CD4-positive, alpha-beta T cell (primary cell): ENCODE data around the gene CA4. TPM values are rescaled to one million over a fixed set of nuclear protein-coding genes. Genes with fewer than 3 reads are reported as not detected.

Source experiments
- ATAC-seq: fragments of 200-7000 bp; cut with Tn5 transposase; one replicate; pipeline ENCODE4 v1.10.0; 2022; ENCODE audit warnings: mild to moderate bottlenecking; ENCODE audit not compliant: poor library complexity
- CTCF ChIA-PET: fragments of 350-600 bp; sonication (Branson Sonifier 250); formaldehyde crosslinking; loops from one replicate; lab custom pipeline; 2021; ENCODE audit warnings: antibody characterized with exemption, inconsistent platforms; lab: Charles Lee
- POLR2A ChIA-PET: fragments of 350-600 bp; sonication (Branson Sonifier 250); formaldehyde crosslinking; loops from one replicate; lab custom pipeline; 2021; ENCODE audit warnings: antibody characterized with exemption, inconsistent platforms; lab: Charles Lee
- DNase-seq, 14 experiments: peaks; one replicate each; pipeline ENCODE4 v3.0.0-alpha.2; 2013 to 2020; ENCODE audit warnings: mixed read lengths in 2 of 14
- H3K27ac ChIP-seq, 2 donors: one replicate each; pipeline versions ENCODE4 v1.5.1 to v1.7.0; 2013; ENCODE audit warnings: low read length in 2 of 2, low read depth in 1 of 2, mild to moderate bottlenecking in 1 of 2
- H3K27me3 ChIP-seq, 2 experiments: 1 replicate in 1 of 2; 2 replicates in 1 of 2; pipeline versions ENCODE4 v1.6.1 to v1.7.0; 2013; ENCODE audit warnings: low read length in 2 of 2, control low read depth in 1 of 2, mild to moderate bottlenecking in 1 of 2, moderate library complexity in 1 of 2; ENCODE audit not compliant: insufficient read depth in 2 of 2, control insufficient read depth in 1 of 2
- H3K36me3 ChIP-seq: one replicate; pipeline ENCODE4 v1.6.1; 2013; ENCODE audit warnings: low read length, control low read depth; ENCODE audit not compliant: insufficient read depth
- H3K4me1 ChIP-seq: one replicate; pipeline ENCODE4 v1.6.1; 2013; ENCODE audit warnings: low read length, control low read depth; ENCODE audit not compliant: insufficient read depth
- H3K4me3 ChIP-seq: one replicate; pipeline ENCODE4 v1.5.1; 2013; ENCODE audit warnings: mild to moderate bottlenecking, low read length, moderate library complexity
- H3K9me3 ChIP-seq, 2 experiments: 1 replicate in 1 of 2; 2 replicates in 1 of 2; pipeline versions ENCODE4 v1.6.1 to v1.7.0; 2013; ENCODE audit warnings: low read length in 2 of 2, mild to moderate bottlenecking in 2 of 2, control low read depth in 1 of 2, moderate library complexity in 1 of 2; ENCODE audit not compliant: control insufficient read depth in 1 of 2, insufficient read depth in 1 of 2
- H3K27ac Mint-ChIP-seq: one replicate; pipeline ENCODE4 v1.8.0; 2020; ENCODE audit warnings: mixed read lengths
- H3K27me3 Mint-ChIP-seq: one replicate; pipeline ENCODE4 v1.8.0; 2021; ENCODE audit warnings: mixed read lengths
- H3K36me3 Mint-ChIP-seq: one replicate; pipeline ENCODE4 v1.8.0; 2021; ENCODE audit warnings: low read depth, mixed read lengths
- H3K4me1 Mint-ChIP-seq: one replicate; pipeline ENCODE4 v1.8.0; 2021; ENCODE audit warnings: low read depth, mixed read lengths
- H3K4me3 Mint-ChIP-seq: one replicate; pipeline ENCODE4 v1.8.0; 2020; ENCODE audit warnings: mild to moderate bottlenecking, mixed read lengths
- H3K9me3 Mint-ChIP-seq: one replicate; pipeline ENCODE4 v1.8.0; 2020; ENCODE audit warnings: mixed read lengths
- intact Hi-C, 2 experiments: fragments of 100-400 bp; cut with DNase I in 1 of 2; cut with micrococcal nuclease in 1 of 2; formaldehyde crosslinking; loops; one replicate each; pipeline versions ENCODE4 v1.15.1 to v1.9.0; 2023 to 2025; cut with DNase I, micrococcal nuclease
- total RNA-seq, 174 experiments: library from RNA in 2 of 174; stranded (reverse) in 2 of 174; gene quantifications; one replicate each; pipeline ENCODE4 v1.2.3 and lab custom pipeline; 2021 to 2026
- TF ChIP-seq, protein P1 (sequence below): fragments of 200-600 bp; IDR thresholded peaks from one replicate; pipeline ENCODE4 v1.8.0; 2022; ENCODE audit warnings: antibody characterized with exemption, mild to moderate bottlenecking

Gene CA4
- total RNA-seq, 2 experiments from 2014 or later = not detected

DNA sequence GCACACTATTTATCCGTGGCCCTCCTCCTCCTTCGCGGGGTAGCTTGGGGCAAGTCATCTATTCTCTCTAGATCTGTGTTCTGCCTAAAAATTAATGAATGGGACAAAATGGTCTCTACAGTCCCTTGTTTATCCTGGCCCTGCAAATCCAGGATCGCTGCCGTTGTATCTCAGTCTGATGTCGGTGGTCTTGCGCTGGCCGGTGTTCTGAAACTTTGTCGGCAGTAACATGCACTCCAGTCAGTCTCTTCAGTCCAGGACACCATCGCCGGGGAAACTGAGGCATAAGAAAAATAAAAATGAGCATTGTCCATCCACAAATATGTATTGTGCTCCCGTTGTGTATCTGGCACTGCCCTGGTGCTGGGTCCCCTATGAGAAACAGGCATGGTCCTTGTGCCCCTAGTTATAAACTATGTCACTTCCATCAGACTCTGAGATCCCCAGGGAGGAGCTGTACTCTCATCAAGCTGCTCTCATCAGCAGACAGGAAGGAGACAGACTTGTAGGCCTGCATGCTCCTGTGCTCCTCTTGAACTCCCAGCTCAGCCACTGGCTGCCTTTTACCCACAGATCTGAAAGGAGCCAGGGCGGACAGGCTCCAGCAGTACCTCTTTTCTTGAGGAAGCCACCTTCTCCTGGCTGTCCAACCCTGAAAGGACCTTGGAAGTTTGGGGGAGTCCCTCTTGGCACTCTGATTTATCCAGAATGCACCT lies 13.7 kb upstream of the CA4 start:
- H3K36me3 ChIP-seq = no peaks in the 10 kb centered on the region
- intact Hi-C loops = no loop called here
- Mint-ChIP-seq H3K9me3 (no peaks in the 10 kb centered on the region), H3K36me3 (peaks cover 4% of the 10 kb centered on the region), H3K4me3 (peak overlapping the region; percentile 92), H3K27ac (no peak overlapping the region), H3K27me3 (peaks cover 43% of the 10 kb centered on the region), H3K4me1 (peaks cover 29% of the 10 kb centered on the region)
- H3K4me1 ChIP-seq = peaks cover 40% of the 10 kb centered on the region
- ChIA-PET POLR2A (interaction anchor here (0.6 kb wide), 1 partner anchor 10 kb away, joined by 3 read pairs; no protein-coding TSS in a partner anchor), CTCF (no interaction called here)
- peaks cover 33 to 37% of the 10 kb centered on the region in 2 experiments for H3K27me3 ChIP-seq
- peaks cover 0 to 27% of the 10 kb centered on the region in 2 experiments for H3K9me3 ChIP-seq
- H3K27ac ChIP-seq = no peak overlapping the region
- DNase-seq (peak in 1 of 14 experiments; percentile 27), ATAC-seq (no peak)
- H3K4me3 ChIP-seq = peak overlapping the region; percentile 88
- TF ChIP-seq, protein P1, sequence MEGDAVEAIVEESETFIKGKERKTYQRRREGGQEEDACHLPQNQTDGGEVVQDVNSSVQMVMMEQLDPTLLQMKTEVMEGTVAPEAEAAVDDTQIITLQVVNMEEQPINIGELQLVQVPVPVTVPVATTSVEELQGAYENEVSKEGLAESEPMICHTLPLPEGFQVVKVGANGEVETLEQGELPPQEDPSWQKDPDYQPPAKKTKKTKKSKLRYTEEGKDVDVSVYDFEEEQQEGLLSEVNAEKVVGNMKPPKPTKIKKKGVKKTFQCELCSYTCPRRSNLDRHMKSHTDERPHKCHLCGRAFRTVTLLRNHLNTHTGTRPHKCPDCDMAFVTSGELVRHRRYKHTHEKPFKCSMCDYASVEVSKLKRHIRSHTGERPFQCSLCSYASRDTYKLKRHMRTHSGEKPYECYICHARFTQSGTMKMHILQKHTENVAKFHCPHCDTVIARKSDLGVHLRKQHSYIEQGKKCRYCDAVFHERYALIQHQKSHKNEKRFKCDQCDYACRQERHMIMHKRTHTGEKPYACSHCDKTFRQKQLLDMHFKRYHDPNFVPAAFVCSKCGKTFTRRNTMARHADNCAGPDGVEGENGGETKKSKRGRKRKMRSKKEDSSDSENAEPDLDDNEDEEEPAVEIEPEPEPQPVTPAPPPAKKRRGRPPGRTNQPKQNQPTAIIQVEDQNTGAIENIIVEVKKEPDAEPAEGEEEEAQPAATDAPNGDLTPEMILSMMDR = no peak

DNA sequence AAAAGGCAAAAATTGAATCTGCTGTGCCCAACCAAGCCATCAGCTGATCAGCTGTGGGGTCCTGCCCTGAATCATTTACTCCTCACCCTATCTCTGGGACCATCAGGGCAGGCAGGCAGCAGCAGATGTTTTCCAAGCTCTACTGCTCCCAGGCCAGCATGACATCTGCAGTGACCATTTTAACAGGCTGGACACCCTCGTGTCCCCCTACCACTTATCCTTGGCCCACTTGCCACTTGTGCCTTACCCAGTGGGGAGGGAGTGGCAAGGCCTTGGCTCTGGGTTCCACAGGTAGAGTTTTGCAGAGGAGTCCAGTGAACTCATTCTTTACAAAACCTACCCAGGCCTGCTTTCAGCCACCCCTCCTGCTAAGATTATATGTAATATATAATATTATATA lies 12.0 kb upstream of the CA4 start:
- Mint-ChIP-seq H3K9me3 (no peaks in the 10 kb centered on the region), H3K36me3 (no peaks in the 10 kb centered on the region), H3K27me3 (peaks cover 57% of the 10 kb centered on the region), H3K27ac (no peak overlapping the region), H3K4me3 (peak overlapping the region; percentile 54), H3K4me1 (peaks cover 31% of the 10 kb centered on the region)
- H3K9me3 ChIP-seq = peaks cover 0 to 36% of the 10 kb centered on the region in 2 experiments
- H3K4me1 ChIP-seq = peaks cover 44% of the 10 kb centered on the region
- DNase-seq (no peak), ATAC-seq (no peak)
- no peak overlapping the region for H3K4me3 ChIP-seq
- ChIA-PET CTCF (no interaction called here), POLR2A (interaction anchor here (0.7 kb wide), 1 partner anchor 9 kb away, joined by 3 read pairs; no protein-coding TSS in a partner anchor)
- H3K27me3 ChIP-seq = peaks cover 49 to 52% of the 10 kb centered on the region in 2 experiments
- H3K27ac ChIP-seq = no peak overlapping the region
- TF ChIP-seq, protein P1 = no peak
- H3K36me3 ChIP-seq = no peaks in the 10 kb centered on the region
- intact Hi-C loops = no loop called here

DNA sequence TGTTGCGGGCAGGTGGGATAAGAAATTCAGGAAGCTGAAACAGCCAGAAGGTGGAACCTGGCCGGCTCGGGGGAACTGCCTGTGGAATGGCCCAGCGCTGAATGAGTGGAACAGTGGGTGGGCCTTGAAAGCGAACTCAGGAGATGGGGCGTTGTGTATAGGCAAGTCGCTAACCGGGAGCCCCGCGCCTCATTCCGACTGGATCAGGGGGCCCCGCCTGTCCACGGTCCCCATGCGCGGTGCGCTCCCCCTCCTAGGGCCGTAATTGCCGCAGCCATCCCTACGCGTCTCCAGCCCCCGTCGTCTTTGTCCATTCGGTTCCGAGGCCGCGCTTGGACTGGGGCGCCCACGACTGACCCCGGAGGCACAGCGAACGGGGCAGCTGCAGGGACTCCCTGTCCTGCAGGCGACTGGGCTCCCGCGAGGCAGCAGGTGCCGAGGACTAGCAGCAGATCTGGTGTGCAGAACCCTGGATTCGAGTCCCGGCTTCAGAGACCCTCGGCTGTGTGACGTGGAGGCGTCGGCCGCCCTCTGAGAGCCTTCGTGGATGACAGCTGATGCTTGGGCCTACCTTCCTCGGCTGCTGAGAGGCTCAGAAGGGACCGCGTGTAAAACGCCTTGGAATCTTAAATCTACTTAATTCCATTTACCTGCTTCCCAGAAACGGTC lies 10.9 kb upstream of the CA4 start:
- CTCF ChIA-PET = no interaction called here
- Mint-ChIP-seq H3K36me3 (no peaks in the 10 kb centered on the region), H3K4me3 (no peak overlapping the region), H3K27me3 (peaks cover 68% of the 10 kb centered on the region), H3K9me3 (no peaks in the 10 kb centered on the region), H3K4me1 (peaks cover 34% of the 10 kb centered on the region), H3K27ac (no peak overlapping the region)
- no peak for ATAC-seq
- no peak for DNase-seq
- TF ChIP-seq, protein P1 = no peak
- H3K36me3 ChIP-seq = no peaks in the 10 kb centered on the region
- H3K9me3 ChIP-seq = peaks cover 0 to 36% of the 10 kb centered on the region in 2 experiments
- H3K27ac ChIP-seq = no peak overlapping the region
- H3K4me1 ChIP-seq = peaks cover 50% of the 10 kb centered on the region
- peaks cover 53 to 55% of the 10 kb centered on the region in 2 experiments for H3K27me3 ChIP-seq
- intact Hi-C loops = no loop called here
- H3K4me3 ChIP-seq = no peak overlapping the region
- POLR2A ChIA-PET = no interaction called here
